ENCODE results near the gene KLHL29. TPM values are rescaled to one million over a fixed set of nuclear protein-coding genes. Genes with fewer than 3 reads are reported as not detected.
A peak's percentile ranks its signal among the peaks of the same experiment; 100 is the strongest.

The KLHL29 gene
- total RNA-seq, 4 donors from 2014 or later = 4.8 to 17.0 (median 10.5) TPM

DNA sequence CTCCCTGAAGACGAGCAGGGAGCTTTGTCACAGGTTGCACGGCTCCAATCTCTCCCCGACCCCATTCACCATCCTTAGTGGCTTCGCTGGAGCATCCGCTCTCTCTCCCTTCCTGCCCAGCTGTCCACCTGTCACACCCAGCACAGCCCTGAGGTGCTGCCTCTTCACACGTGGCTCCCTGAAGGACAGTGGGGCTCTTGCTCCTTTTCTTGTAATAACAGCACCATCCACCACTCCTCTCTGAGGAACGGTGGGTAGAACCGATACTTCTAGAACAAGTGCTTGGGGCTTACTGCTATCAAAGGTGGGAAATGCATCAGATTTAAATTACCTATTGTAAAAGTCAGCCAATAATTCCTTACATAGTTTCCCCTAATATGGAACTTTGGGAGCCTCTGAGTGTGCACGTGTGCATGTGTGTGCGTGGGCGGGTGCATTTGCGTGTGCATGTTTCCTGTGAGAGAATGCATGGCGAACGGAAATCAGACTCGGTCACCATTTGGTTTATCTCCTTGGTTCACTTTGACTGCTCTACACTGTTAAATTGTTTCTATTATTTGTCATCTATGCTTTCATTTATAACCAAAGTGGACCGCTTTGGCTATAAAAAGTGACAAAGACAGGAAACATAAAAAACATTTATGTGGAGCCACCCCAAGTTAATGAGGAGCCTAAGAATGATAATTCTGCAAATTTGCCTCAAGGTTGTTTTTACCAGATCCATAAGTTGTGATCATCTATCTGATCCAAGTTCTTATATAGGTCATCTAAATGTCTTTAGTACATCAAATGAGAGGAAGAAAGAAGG lies 39.1 kb downstream of the KLHL29 start:
- DNase-seq = no peak
- TF ChIP-seq, protein P1, sequence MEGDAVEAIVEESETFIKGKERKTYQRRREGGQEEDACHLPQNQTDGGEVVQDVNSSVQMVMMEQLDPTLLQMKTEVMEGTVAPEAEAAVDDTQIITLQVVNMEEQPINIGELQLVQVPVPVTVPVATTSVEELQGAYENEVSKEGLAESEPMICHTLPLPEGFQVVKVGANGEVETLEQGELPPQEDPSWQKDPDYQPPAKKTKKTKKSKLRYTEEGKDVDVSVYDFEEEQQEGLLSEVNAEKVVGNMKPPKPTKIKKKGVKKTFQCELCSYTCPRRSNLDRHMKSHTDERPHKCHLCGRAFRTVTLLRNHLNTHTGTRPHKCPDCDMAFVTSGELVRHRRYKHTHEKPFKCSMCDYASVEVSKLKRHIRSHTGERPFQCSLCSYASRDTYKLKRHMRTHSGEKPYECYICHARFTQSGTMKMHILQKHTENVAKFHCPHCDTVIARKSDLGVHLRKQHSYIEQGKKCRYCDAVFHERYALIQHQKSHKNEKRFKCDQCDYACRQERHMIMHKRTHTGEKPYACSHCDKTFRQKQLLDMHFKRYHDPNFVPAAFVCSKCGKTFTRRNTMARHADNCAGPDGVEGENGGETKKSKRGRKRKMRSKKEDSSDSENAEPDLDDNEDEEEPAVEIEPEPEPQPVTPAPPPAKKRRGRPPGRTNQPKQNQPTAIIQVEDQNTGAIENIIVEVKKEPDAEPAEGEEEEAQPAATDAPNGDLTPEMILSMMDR (IDR thresholded peaks at IDR 0.05) = no peak
- TF ChIP-seq POLR2A (IDR thresholded peaks at IDR 0.05) = no peak
- Histone ChIP-seq H3K27me3 (no peaks in the 10 kb centered on the region), H3K9me3 (no peaks in the 10 kb centered on the region), H3K36me3 (no peaks in the 10 kb centered on the region), H3K4me1 (peaks cover 3 to 6% of the 10 kb centered on the region in 2 donors), H3K27ac (no peak overlapping the region), H3K4me3 (no peak overlapping the region)
- intact Hi-C loops (cut with DNase I; ENCODE audit: low total_unique reads) = no loop called here

DNA sequence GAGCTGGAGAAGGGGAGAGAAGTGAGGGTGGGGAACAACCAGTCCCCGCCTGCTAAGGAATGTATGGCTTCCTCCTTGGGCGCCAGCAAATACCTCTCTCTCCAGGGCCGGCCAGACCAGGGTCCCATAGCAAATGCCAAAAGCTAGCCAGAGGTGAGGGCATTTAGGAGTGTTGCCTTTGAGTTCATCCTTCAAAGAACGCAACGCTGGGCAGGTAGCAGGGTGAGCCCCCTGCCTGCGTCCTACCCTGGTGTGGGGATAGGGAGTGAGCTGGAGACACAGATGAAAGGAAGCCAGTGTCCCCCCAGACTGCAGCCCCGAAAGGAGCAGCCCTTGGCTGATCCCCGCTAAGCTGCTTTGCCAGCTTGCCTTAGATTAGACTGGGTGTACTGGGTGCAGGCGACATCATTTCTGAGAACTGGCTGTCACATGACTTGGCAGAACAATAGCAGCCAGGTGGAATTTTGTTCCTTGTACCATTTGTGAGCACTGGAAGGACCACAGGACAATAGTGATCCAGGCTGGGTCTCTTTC lies 40.4 kb downstream of the KLHL29 start:
- Histone ChIP-seq H3K36me3 (no peaks in the 10 kb centered on the region), H3K4me3 (no peak overlapping the region), H3K27ac (peak overlapping the region in 1 of 2 donors; percentile 59), H3K9me3 (no peaks in the 10 kb centered on the region), H3K27me3 (no peaks in the 10 kb centered on the region), H3K4me1 (peaks cover 3 to 6% of the 10 kb centered on the region in 2 donors)
- intact Hi-C loops (cut with DNase I; ENCODE audit: low total_unique reads) = no loop called here
- peak in 1 of 2 donors; percentile 8 for DNase-seq
- TF ChIP-seq POLR2A (IDR thresholded peaks at IDR 0.05) = no peak
- TF ChIP-seq, protein P1 (IDR thresholded peaks at IDR 0.05) = no peak

DNA sequence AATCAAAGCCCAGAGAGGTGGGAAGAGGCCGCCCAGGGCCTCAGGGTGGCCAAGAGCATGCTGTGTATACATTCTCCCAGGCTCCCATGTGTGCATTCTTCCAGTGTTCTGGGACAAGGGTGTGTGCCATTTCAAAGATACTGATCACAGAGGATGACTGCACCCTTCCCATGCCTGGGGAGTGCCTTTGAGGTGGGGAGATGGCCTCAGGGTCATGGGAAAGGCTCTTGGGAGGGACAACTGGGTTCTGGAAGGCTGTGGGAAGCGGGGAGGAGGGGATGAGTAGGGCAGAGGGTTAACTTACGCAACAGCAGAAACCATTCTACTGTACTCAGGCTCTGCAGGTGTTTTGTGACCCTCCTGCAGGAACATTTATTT lies 40.9 kb downstream of the KLHL29 start:
- Histone ChIP-seq H3K27ac (peak overlapping the region; percentile 9 to 59), H3K36me3 (no peaks in the 10 kb centered on the region), H3K9me3 (no peaks in the 10 kb centered on the region), H3K4me1 (peaks cover 3 to 6% of the 10 kb centered on the region in 2 donors), H3K27me3 (no peaks in the 10 kb centered on the region), H3K4me3 (no peak overlapping the region)
- TF ChIP-seq POLR2A (IDR thresholded peaks at IDR 0.05) = no peak
- TF ChIP-seq, protein P1 (IDR thresholded peaks at IDR 0.05) = no peak
- no peak for DNase-seq
- intact Hi-C loops (cut with DNase I; ENCODE audit: low total_unique reads) = no loop called here

DNA sequence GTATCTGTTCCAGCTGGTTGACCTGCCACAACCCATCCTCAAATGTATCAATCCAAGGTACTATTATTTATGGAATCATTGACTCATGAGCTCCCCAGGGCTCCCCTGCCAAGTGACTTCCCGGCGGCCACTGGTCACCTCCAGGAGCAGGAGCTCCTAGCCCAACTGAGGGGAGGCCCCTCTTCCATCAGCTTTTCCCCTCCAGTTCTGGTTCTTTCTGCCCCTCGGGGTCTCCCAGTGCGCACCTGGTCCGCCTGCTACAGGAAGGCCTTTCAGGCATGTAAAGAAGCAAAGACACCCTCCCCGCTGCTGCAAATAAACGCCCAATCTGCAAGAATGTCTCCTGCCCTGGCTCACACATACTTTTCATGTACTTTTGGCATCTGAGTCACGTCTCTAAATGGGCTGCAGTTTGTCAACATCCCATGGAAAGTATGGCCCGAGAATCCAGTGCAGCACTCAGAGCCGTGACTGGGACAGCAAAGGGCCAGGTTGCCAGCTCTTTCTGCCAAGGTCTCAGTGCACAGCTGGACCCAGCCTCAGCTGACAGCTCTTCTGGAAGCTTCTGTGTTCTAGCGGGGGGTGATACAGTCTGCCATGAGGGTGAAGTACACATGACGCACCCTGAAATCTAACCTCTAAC lies 41.4 kb downstream of the KLHL29 start:
- intact Hi-C loops (cut with DNase I; ENCODE audit: low total_unique reads) = no loop called here
- peak in 1 of 2 donors; percentile 39 for DNase-seq
- Histone ChIP-seq H3K9me3 (no peaks in the 10 kb centered on the region), H3K4me1 (peaks cover 3 to 6% of the 10 kb centered on the region in 2 donors), H3K27me3 (no peaks in the 10 kb centered on the region), H3K27ac (peak overlapping the region; percentile 15 to 59), H3K4me3 (no peak overlapping the region), H3K36me3 (no peaks in the 10 kb centered on the region)
- TF ChIP-seq, protein P1 (IDR thresholded peaks at IDR 0.05) = no peak
- TF ChIP-seq POLR2A (IDR thresholded peaks at IDR 0.05) = no peak

DNA sequence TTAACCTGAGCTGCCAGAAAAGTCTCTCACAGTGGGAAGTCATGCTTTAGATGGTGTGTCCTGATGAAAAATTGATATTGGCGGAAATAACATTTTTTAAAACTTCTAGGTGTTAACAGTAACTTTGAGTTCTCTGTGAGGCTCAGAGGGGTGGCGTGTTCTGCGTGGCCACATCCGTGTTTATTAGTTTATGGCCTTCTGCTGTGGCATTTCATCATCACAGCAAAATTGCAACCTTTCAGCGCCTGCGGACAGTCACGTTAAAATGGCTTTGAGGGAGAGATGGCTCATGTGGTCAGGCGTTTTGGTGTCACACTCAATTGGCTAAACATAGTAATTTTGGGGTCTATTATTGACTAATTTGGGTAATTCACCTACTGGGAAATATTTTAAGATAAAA lies 42.4 kb downstream of the KLHL29 start:
- no peaks in the 10 kb centered on the region for H3K36me3 ChIP-seq
- H3K27ac ChIP-seq = no peak overlapping the region
- no peak overlapping the region for H3K4me3 ChIP-seq
- TF ChIP-seq, protein P1 (IDR thresholded peaks at IDR 0.05) = no peak
- TF ChIP-seq POLR2A (IDR thresholded peaks at IDR 0.05) = no peak
- intact Hi-C loops (cut with DNase I; ENCODE audit: low total_unique reads) = no loop called here
- no peaks in the 10 kb centered on the region for H3K9me3 ChIP-seq
- no peaks in the 10 kb centered on the region for H3K27me3 ChIP-seq
- no peak for DNase-seq
- H3K4me1 ChIP-seq = peaks cover 3 to 6% of the 10 kb centered on the region in 2 donors
